ENCODE measurements around the gene BID.
"Not testable (repeated sequence)": the region's sequence is repeated elsewhere in the genome, so short reads cannot be mapped to it uniquely, and the experiment has no call there.

BID gene

DNA sequence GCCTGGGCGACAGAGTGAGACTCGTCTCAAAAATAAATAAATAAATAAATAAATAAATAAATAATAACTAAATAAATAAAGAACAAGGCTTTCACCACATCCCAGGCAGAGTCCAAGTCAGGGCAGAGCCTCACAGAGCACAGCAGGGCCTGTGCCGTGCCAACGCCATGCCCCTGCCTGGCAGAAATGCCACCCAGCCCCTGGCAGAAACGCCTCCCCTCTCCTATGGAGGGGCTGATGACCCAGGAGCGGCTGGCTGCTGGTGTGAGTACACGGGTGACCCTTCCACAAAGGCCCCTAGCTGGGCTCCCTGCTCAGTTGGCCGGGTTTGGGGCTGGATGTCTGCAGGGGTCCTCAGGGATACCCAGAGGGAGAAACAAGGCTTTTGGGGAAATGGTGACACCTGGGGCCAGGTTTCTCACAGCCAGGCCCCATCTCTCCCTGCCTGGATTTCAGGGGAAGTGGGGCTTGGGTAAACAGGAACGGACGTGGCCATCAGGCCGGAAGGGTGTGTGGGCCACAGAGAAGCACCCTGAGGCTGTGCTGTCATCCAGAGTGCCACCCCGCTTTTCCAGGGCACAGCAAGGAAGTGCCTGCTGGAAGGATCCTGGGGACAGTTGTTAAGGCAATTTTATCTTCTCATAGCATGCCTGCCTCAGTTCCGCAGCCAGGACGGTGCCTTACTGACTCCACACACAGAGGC lies 5.1 kb downstream of the BID start:
- no peak for DNase-seq (ENCODE audit: low spot score)

DNA sequence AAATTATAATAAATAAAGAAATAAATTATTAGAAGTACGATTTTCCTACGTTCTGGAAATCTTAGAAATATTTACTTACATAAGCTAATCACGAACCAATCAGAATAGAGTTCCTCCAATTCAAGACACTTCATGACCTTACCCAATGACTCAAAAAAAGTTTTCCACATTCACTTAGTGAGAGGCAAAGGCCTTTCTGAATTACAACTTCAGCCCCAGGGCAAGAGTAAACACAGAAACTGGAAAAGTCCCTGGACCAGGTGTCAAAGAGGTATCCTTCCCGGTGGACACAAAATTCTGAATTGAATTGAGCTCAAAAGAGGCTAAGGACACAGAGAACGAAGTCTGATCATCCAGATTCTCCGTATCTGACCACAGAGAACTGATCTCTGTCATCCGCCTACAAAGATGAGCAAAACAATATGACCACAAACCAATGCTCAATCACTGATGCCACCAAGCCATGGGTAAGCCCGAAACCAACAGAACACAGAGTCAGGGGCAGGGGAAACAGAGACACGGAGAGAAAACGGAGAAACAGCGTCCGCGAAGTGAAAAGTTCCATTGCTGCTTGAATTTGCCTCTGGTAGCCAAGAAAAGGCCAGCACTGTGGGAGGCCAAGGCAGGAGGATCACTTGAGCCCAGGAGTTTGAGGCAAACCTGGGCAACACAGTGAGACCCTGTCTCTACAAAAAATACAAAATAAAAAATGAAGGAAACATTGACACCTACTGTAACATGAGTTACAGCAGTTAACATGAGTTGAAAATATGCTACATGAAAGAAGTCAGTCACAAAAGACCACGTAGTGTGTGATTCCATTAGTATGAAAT lies 6.8 kb downstream of the BID start:
- no peak for DNase-seq (ENCODE audit: low spot score)

DNA sequence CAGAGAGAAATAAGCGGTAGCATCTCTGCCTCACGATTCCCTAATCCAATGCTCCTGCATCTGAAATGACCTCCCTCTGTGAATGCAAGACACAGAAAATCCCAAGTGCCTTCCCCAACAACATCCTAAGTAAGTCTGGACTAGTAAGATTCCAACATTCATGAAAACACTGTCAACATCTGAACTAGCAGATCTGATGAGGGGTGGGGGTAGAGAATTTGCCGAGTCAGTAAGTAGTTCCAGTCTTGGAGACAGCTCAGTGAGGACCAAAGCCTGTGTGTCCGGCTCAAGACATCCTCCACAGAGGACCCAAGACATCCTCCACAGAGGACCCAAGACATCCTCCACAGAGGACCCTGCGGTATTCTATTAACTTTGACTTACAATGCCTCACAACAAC lies 9.4 kb downstream of the BID start:
- DNase-seq (ENCODE audit: low spot score), result not testable (repeated sequence)

DNA sequence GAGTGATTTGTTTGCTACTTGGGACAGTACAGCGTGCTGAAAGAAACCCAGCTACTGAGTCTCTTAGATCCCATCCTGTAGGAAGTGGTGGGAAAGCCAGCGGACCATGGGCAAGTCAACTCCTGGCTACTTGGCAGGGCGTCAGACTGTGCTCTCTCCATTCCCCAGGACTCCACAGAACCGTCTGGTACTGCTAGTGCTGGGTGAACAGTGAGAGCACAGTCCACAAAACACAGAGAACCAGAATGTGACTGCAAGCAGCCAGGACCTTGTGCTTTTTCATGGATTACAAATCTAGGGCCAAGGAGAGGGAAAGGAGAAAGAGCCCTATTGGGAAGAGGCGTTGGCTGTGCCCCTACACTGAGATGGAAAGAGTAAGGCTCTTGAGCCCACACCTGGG lies 10.2 kb downstream of the BID start:
- DNase-seq (ENCODE audit: low spot score), result no peak

DNA sequence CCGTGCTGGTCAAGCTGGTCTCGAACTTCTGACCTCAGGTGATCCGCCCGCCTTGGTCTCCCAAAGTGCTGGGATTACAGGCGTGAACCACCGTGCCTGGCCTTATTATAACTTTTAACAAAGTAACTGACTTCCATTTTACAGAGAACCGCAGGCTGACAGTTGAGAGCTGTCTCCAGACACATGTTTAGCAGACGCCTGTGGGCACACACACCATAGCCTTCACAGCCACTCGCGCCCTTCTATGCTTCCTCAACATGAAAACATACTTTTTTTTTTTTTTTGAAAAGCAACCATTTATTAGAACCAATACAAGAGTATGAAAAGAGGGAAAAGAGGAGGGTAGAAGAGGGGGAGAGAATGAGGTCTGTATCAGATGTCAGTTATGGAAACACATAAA lies 10.8 kb downstream of the BID start:
- DNase-seq (ENCODE audit: low spot score), result not testable (repeated sequence)

DNA sequence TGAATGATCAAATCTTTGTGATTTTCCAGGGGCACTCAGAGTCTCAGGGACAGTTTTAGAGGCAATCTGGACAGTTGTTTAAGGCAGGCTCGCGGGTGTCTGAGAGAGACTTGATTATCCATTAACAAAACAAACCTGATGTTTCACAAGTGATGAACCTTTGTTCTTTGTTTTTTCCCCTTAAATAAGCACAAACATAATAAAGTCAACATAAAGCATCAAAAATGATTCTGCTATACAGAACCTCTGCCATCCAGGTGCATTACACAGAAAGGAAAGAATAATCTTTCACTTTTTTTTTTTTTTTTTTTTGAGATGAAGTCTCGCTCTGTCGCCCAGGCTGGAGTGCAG lies 13.2 kb downstream of the BID start:
- DNase-seq (ENCODE audit: low spot score), result no peak

DNA sequence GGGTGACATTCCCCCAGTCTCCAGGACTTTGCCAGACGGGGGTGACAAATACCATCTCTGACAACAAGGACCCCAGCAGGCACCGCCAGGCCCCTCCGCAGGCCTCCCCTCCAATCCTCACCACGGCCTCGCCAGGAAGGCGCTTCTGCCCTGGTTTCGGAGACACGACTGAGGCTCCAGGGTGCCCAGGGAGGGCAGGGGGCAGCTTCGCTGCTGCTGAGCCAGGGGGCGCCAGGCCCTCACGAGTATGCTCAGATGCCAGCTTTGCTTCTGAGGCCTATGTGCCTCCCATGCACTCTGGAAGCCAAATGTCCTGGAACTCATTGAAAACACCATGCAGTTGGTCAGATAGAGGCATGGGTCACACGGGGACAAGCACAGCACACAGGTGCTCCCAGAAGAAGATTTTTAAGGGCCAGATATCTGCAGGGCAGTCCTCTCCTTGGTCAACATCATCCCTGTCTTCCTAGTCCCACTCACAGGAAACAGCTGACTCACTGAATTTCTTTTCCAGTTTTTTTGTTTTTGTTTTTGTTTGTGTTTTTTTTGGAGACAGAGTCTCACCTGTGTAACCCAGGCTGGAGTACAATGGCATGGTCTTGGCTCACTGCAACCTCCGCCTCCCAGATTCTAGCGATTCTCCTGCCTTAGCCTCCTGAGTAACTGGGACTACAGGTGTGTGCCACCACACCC lies 19.9 kb downstream of the BID start:
- no peak for DNase-seq (ENCODE audit: low spot score)

DNA sequence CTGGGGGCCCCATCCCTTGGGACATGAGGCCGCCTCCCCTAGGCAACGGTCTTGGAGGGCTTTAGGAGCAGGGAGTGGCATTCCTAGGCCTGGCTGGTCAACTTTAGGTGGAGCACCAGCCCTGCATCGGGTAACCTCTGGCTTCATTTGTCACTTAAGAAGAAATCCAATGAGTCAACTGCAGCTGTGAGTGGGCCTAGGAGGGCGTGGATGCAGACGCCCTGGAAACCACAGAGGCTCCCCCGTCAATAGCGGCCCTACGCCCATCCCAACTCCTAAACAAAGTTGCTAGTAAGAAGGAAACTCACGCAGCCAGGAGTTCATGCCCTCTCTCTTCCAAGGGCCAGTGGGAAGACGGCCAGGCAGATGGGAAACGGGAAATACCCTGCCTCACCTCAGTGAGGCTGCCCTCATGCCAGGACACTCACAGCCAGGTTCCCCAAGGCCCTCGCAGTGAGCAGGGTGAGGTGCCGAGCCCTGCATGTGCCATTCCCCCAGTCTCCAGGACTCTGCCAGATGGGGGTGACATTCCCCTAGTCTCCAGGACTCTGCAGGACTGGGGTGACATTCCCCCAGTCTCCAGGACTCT lies 20.8 kb downstream of the BID start:
- DNase-seq (ENCODE audit: low spot score), result no peak

DNA sequence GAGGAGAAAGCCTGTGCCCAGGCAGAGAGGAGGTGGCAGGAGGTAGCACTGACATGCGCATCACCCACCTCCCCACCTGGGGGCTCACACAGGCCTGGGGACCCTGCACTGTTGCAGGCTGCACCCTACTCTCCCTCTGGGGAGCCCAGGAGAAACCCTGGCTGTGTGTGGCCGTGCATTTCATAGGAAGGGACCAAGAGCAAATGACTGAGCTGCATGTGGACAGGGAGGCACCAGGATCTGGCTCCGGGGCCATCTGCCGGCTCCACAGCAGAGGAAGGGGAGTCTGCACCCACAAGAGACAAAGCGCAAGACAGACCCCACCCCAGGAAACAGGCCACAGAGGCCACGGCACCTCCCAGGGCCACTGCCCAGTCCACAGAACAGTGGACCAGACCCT lies 22.7 kb downstream of the BID start:
- DNase-seq (ENCODE audit: low spot score), result no peak

DNA sequence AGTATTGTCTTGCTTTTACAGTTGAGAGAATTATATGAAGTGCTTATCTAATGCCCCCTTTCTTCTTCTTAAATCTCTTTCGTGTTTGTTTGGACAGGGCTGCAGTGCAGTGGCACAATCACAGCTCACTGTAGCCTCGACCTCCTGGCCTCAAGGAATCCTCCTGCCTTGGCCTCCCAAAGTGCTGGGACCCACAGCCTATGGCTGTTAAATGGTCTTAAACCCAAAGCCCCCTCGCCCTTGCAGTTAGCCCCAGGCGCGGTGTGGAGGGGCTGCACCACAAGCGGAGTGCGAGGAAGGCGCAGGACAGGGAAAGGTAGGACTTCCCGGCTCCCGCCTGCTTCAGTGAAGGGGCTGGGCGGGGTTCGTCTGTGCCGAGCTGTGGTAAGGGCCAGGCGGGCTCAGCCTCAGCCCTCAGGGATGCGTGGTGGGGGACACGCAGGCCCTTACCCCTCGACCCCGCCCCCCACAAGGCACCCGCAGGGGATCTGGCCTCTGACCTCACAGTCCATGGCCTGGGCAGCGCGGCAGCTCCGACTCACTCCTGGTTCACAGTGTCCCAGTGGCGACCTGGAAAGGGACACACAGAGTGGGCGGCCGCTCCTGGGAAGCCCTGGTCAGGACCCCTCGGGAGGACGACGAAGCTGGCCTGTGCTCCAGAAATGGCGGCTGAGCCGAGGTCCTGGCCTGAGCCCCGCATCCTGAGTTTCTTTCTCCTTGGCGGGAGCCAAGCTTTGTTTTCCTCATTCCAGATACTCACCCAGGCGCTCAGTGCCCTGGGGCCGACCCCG lies 24.5 kb downstream of the BID start:
- DNase-seq (ENCODE audit: low spot score), result no peak

DNA sequence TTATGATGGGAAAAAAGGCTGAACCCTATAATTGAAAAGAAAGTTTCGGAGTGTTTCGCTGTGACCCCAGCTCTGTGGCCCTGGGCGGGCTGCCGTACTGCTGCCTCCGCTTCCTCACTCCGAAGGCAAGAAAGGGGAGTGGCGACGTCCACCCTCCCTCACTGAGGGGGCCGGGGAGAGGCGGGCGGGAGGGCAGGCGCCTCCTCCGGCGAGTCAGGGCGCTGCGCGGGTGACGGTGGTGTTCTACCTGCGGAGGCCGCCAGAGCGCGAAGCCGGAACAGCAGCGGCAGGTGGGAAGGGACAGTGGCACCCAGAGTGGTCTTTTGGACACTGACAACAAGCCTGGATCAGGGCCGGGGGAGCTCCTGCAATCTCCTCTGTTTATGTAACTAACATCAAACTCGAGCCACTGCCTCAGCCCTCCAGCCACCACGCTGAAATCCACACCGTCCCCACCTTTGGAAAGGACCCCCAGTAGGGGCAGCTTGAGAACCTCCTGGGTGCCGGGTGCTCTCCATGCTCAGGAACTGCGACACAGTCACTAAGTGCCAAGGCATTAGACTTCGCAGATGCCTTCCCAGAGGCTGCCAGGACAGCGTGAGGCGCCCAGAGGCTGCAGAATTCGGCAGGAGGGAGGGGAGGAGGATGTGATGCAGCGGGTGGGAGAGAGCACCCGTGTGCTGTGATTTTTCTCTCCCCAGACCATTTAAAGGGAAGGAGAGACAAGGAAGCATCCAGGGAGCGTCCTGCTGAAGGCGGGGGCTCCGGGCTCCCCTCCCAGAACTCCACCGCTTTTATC lies 25.5 kb downstream of the BID start:
- no peak for DNase-seq (ENCODE audit: low spot score)

DNA sequence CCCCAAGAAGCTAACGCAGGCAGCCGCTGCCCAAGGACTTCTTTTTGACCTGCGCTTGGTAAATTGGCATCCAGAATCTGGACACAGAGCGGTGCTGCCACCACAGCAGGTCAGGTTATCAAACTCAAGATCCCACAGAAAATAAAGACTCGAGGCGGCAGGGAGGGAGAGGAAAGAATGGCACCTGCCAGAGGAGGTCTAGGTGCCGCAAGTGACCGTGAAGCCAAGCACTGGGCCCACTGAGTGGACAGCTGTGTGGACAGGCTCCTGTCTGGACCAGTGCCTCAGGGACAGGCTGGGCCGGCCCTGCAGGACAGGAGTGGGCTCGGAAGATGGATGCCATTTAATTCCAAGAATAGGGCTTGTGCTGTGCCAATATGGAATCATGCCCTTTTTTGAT lies 27.4 kb downstream of the BID start:
- no peak for DNase-seq (ENCODE audit: low spot score)

DNA sequence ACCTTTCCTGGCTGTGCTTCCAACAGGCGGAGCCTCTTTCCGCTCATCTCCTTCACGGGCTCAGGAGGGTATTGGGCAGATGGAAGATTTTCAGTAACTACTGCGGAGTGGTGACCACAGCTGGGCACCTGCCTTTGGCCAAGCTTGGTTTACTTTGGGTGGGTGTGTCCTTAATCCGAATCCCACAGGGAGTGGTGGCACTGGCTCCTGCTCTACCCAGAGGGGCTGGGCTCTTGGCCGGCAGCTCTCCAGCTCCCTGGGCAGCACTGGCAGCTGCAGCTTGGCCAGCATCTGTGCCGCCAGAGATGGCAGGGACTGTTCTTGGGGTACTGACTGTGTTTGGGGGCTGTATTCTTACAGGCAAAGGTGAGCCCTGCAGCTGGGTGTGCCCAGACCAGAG lies 29.8 kb downstream of the BID start:
- DNase-seq (ENCODE audit: low spot score), result no peak

DNA sequence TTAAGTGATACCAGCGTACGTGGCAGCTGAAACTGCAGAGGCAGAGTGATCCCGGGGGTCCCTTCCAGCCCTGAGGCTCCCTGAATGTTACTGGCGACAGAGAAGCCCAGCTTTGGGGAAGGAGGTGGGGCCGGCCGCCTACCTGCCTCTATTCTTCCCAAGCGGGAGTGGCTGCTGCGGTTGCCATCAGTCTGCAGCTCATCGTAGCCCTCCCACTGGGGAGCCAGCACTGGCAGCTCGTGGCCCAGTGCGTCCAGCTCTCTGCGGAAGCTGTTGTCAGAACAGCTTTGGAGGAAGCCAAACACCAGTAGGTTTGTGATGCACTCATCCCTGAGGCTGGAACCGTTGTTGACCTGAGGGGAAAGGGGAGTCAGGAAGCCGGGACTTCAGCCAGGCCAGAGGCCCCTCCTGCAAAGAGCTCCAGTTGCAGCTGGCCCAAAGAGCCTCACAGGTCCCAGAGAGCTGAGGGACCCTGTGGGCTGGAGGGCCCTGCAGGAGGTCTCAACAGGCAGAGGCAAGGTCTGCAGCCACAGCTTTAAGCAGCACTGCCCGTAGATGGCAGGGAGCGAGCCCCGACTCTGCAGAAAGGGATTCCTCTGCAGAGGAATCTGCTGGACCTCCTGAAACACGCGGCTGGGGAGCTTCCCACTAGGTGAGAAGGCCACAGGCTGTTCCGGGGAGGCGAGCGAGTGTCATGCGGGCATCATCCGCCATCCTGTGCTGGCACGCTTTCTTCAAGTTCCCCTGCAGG lies 30.4 kb downstream of the BID start:
- DNase-seq (ENCODE audit: low spot score), result no peak

DNA sequence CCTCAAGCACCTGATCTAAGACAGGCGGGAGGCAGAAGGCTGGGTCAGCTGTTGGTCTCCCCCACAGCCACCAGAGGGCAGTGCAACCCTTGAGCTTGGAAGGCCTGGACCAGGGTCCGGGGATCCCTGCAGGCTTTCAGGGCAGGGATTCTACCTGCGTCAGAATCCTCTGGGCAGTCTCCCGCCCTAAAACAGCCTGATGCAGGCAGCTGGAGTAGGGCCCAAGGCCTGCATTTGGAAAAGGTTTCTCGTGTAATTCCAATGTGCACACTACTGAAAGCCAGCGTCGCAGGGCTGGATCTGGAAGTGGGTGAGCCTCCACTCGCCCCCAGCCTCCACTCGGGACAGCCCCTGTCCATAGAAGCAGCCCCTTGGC lies 31.8 kb downstream of the BID start:
- DNase-seq (ENCODE audit: low spot score), result peak; percentile 34

DNA sequence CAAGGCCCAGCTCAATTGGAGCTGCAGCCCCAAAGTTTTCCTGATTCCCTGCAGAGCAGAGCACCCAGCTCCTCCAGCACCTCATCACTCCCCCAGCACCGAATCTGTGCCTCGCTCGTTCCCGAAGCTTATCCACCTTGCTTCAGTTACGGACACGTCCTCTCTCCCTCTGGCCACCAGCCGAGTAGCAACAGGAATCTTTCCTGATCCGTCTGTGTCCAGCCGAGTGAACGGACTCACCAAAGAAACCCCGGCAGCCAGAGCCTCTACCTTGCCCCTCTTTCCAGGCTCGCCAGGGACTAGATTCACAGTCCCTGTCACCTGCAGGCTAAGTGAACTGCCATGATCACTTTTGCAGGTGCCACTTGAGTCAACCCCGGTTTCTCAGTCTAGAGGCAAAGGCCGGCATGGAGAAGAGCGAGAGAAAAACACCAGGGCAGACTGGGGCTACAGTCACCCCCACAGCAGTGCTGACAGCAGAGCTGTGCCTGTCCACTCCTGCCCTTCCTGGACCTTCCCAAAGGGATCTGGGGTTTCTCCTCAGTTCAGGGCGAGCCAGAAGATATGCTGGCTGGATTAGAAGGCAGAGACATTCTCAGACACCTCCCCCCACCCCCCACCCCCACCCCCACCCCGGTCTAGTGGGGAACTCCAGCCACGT lies 32.3 kb downstream of the BID start:
- DNase-seq (ENCODE audit: low spot score), result no peak

DNA sequence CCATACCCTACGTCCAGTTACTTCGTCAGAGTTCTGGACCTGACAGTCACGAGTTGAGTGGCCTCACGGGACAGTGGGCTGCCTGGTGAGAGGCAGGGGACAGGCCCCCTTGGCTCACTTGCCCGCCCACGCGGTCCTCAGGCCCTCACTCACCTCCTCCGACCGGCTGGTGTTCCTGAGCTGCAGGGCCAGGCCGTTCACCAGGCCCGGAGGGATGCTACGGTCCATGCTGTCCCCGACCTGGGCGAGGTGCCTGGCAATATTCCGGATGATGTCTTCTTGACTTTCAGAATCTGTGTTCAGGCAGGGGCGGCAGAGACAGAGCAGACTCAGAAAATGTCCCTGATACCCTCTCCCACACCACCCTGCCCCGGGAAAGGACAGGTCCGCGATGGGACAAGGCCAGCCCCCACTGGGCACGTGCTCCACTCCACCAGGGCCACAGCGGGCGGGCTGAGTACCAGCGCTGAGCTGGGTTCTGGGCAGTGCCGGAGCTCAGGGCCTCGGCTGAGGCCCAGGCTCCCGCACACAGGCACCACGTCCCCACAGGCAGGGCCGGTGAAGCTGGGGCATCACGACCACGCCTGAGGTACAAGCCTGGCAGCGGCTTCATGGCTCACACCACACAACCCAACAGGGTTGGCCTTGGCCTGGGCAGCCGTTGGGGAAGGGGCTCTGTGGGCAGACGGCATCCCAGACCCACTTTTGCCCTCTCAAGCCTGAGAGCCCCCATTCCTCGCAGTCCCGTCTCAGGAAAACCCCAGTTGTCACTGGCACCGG lies 34.9 kb downstream of the BID start:
- DNase-seq (ENCODE audit: low spot score), result no peak

DNA sequence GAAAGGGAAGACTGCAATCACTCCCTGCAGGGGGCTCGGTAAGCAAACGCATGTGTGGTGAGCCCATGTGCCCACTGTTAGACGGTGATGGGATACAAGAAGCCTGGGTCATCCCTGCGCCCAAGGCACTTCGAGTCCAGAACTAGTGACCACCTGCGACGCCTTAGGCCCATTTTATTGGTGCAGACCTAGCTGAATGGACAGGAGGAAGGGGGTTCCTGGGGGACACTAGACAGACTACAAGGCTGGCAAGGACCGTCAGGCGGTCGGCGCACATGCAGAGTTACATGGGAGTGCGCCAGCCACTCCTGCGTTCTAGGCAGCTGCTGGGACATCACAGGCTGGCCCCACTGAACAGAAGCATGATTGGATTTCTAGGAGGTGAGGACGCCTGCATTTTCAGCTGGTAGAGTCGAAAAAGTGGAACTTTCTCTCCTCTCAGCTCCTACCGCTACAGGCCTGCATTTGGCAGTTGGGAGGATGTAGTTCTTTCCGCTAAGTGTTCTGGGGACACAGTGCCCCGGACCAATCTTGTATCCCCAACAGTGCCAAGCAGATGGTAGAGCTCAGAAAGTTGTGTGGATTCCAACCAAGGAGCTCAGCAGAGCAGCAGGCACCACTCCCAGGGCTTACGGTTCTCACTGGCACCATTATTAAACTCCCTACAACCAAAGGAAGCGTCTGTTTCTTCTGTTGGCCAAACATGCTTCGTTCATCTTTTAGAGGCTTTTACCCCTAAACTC lies 35.7 kb downstream of the BID start:
- no peak for DNase-seq (ENCODE audit: low spot score)
